BLaER1 treated with 17β-estradiol and CSF1 and Interleukin-3, amounts not matched to agents 10 nM and 100 nM (cell line): Measurements from ENCODE around the gene PRKG1.

Experiments
- H3K27ac ChIP-seq, 11 experiments: shearing (Covaris generic); formaldehyde crosslinking; 2 replicates each; pipeline ENCODE4 v1.8.1; 2022
- H3K27me3 ChIP-seq, 11 experiments: shearing (Covaris generic); formaldehyde crosslinking; 2 replicates each; pipeline ENCODE4 v1.8.1; 2022
- H3K36me3 ChIP-seq, 11 experiments: shearing (Covaris generic); formaldehyde crosslinking; 2 replicates each; pipeline ENCODE4 v1.8.1; 2022
- H3K4me1 ChIP-seq, 10 experiments: shearing (Covaris generic); formaldehyde crosslinking; 2 replicates each; pipeline ENCODE4 v1.8.1; 2022
- H3K4me2 ChIP-seq, 11 experiments: shearing (Covaris generic); formaldehyde crosslinking; 2 replicates each; pipeline ENCODE4 v1.8.1; 2022
- H3K4me3 ChIP-seq, 10 experiments: shearing (Covaris generic); formaldehyde crosslinking; 2 replicates each; pipeline ENCODE4 v1.8.1; 2022
- H3K9ac ChIP-seq, 11 experiments: shearing (Covaris generic); formaldehyde crosslinking; 2 replicates each; pipeline ENCODE4 v1.8.1; 2022
- H3K9me3 ChIP-seq, 11 experiments: shearing (Covaris generic); formaldehyde crosslinking; replicated peaks in 1 of 11; 2 replicates each; pipeline ENCODE4 v1.8.1; 2022
- H4K20me1 ChIP-seq, 11 experiments: shearing (Covaris generic); formaldehyde crosslinking; 2 replicates each; pipeline ENCODE4 v1.8.1; 2022
- Cebpa-rat ChIP-seq, 11 experiments: shearing (Covaris generic); IDR thresholded peaks; 2 replicates each; pipeline ENCODE4 v1.8.1; 2022

The PRKG1 gene

GRCh38 chr10:51804866-51805265, 730.6 kb downstream of the PRKG1 start:
- Histone ChIP-seq H3K9me3 (no peaks in the 10 kb centered on the region), H3K4me1 (no peaks in the 10 kb centered on the region), H4K20me1 (no peaks in the 10 kb centered on the region), H3K36me3 (no peaks in the 10 kb centered on the region), H3K27ac (no peak overlapping the region), H3K4me2 (no peak overlapping the region), H3K9ac (no peak overlapping the region), H3K27me3 (no peaks in the 10 kb centered on the region), H3K4me3 (no peak overlapping the region)
- TF ChIP-seq Cebpa-rat (IDR thresholded peaks at IDR 0.05), result no peak

GRCh38 chr10:51806079-51806835, 732.0 kb downstream of the PRKG1 start:
- H3K27me3 ChIP-seq, result no peaks in the 10 kb centered on the region
- H3K9ac ChIP-seq, result no peak overlapping the region
- H3K27ac ChIP-seq, result no peak overlapping the region

GRCh38 chr10:51808187-51808586, 733.9 kb downstream of the PRKG1 start:
- no peaks in the 10 kb centered on the region for H3K36me3 ChIP-seq
- no peaks in the 10 kb centered on the region for H4K20me1 ChIP-seq
- H3K27me3 ChIP-seq, result no peaks in the 10 kb centered on the region
- no peak overlapping the region for H3K9ac ChIP-seq
- H3K27ac ChIP-seq, result no peak overlapping the region
- H3K4me1 ChIP-seq, result no peaks in the 10 kb centered on the region
- no peaks in the 10 kb centered on the region for H3K9me3 ChIP-seq
- TF ChIP-seq Cebpa-rat (IDR thresholded peaks at IDR 0.05), result no peak
- H3K4me2 ChIP-seq, result no peak overlapping the region
- H3K4me3 ChIP-seq, result no peak overlapping the region

More at GRCh38 chr10:51806079-51806835, 732.0 kb downstream of the PRKG1 start:
- Histone ChIP-seq H3K9me3 (no peaks in the 10 kb centered on the region), H3K4me3 (no peak overlapping the region), H3K4me2 (no peak overlapping the region), H3K4me1 (no peaks in the 10 kb centered on the region), H3K36me3 (no peaks in the 10 kb centered on the region), H4K20me1 (no peaks in the 10 kb centered on the region)
- no peak for TF ChIP-seq Cebpa-rat (IDR thresholded peaks at IDR 0.05)

- Histone ChIP-seq H3K4me1 (no peaks in the 10 kb centered on the region), H3K4me3 (no peak overlapping the region), H3K9me3 (no peaks in the 10 kb centered on the region), H4K20me1 (no peaks in the 10 kb centered on the region), H3K36me3 (no peaks in the 10 kb centered on the region), H3K27me3 (no peaks in the 10 kb centered on the region), H3K9ac (no peak overlapping the region), H3K4me2 (no peak overlapping the region), H3K27ac (no peak overlapping the region)
- TF ChIP-seq Cebpa-rat (IDR thresholded peaks at IDR 0.05), result no peak
These were observed 741.4 kb downstream of the PRKG1 start for GRCh38 chr10:51815723-51816122.

DNA sequence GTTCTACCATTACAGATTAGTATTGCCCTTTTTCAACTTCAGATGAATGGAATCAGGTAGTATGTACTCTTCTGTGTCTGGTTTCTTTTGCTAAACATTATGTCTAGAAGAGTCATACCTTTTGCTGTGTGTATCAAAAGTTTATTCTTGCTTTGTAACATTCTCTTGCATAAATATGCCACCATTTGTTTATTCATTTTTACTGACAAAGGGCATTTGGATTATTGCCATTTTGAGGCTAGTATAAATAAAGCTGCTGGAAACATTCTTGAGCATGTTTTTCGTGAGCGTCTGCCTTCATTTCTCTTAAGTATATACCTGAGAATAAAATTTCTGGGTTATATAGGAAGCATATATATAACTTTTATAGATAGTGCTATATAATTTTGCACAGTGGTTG, 746.8 kb downstream of the PRKG1 start:
- Histone ChIP-seq H3K27ac (no peak overlapping the region), H3K36me3 (no peaks in the 10 kb centered on the region), H3K4me1 (no peaks in the 10 kb centered on the region), H3K4me2 (no peak overlapping the region), H3K27me3 (no peaks in the 10 kb centered on the region), H3K4me3 (no peak overlapping the region), H4K20me1 (no peaks in the 10 kb centered on the region), H3K9ac (no peak overlapping the region), H3K9me3 (no peaks in the 10 kb centered on the region)
- TF ChIP-seq Cebpa-rat (IDR thresholded peaks at IDR 0.05), result no peak

- Histone ChIP-seq H3K4me2 (no peak overlapping the region), H3K27ac (no peak overlapping the region), H3K4me3 (no peak overlapping the region), H3K4me1 (no peaks in the 10 kb centered on the region), H3K36me3 (no peaks in the 10 kb centered on the region), H3K9me3 (no peaks in the 10 kb centered on the region), H3K27me3 (no peaks in the 10 kb centered on the region), H4K20me1 (no peaks in the 10 kb centered on the region), H3K9ac (no peak overlapping the region)
- no peak for TF ChIP-seq Cebpa-rat (IDR thresholded peaks at IDR 0.05)
These were observed 747.5 kb downstream of the PRKG1 start for GRCh38 chr10:51821745-51822144.

DNA sequence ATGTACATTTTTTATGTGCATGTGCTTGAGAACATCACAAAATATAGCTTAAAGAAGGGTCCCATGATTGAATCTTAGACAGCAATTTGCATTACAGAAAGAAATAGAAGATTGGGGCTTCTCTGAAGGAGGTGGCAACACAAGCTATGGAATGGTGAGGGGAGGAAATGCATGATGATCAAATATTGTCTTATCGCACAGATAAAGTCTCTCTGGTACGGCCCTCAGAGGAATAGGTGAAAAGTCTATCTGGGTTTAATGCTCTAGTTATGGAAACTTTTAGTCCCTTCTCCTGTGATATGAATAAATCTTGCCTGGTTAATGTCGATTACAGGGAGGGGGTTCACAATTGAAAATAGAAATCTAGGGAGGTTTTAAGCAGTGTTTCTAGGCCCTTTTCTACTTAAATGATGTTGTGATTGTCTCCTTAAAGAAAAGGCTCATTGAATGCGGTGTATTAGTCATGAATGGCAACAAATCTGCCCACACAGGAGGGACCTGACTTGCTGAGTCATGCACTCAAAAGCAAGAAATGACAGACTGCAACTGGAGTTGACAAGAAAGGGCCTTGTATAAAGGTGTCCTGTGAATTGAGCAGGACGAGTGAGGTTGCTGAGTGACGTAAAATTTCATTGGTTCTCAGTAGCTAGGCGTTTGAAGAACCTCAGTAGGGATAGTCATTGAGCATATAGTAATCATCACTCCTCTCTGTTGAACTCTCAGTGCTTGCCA, 758.5 kb downstream of the PRKG1 start:
- Histone ChIP-seq H3K27me3 (no peaks in the 10 kb centered on the region), H3K27ac (no peak overlapping the region; a peak in 1 of 22 replicates), H3K9ac (no peak overlapping the region), H4K20me1 (no peaks in the 10 kb centered on the region), H3K4me2 (peak overlapping the region in 2 of 11 experiments; percentile 18 to 49; a peak in 3 of 22 replicates), H3K4me3 (no peak overlapping the region), H3K4me1 (peaks cover 8 to 19% (median 10%) of the 10 kb centered on the region in 10 experiments), H3K9me3 (peaks cover 0 to 10% (median 7%) of the 10 kb centered on the region in 11 experiments; a peak in 14 of 22 replicates), H3K36me3 (no peaks in the 10 kb centered on the region)
- TF ChIP-seq Cebpa-rat (IDR thresholded peaks at IDR 0.05), result no peak

DNA sequence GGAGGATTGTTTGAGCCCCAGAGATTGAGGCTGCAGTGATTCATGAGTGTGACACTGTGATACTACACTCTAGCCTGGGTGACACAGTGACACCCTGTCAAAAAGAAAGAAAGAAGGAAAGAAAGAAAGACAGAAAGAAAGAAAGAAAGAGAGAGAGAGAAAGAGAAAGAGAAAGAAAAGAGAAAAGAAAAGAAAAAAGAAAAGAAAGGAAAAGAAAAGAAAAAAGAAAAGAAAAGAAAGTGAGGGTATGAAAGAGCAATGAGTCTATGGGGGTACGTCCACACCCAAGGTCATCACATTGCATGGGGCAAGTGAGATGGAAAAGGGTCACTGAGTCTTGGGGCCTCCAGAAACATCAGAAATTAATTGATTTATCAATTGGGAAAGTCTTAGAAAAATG, 760.3 kb downstream of the PRKG1 start:
- Histone ChIP-seq H3K36me3 (no peaks in the 10 kb centered on the region), H3K9ac (no peak overlapping the region), H3K27me3 (no peaks in the 10 kb centered on the region), H4K20me1 (no peaks in the 10 kb centered on the region), H3K9me3 (peaks cover 0 to 10% (median 7%) of the 10 kb centered on the region in 11 experiments; a peak in 14 of 22 replicates), H3K4me1 (peaks cover 14 to 35% (median 25%) of the 10 kb centered on the region in 10 experiments), H3K4me2 (peak overlapping the region in 8 of 11 experiments; percentile 13 to 62 (median 46); a peak in 13 of 22 replicates), H3K4me3 (no peak overlapping the region), H3K27ac (peak overlapping the region in 1 of 11 experiments; percentile 3; a peak in 1 of 22 replicates)
- no peak for TF ChIP-seq Cebpa-rat (IDR thresholded peaks at IDR 0.05)

GRCh38 chr10:51838471-51838870, 764.2 kb downstream of the PRKG1 start:
- H3K27me3 ChIP-seq, result no peaks in the 10 kb centered on the region
- H3K4me2 ChIP-seq, result peak overlapping the region; percentile 9 to 72 (median 49); a peak in 19 of 22 replicates
- no peak overlapping the region for H3K27ac ChIP-seq
- no peak overlapping the region for H3K4me3 ChIP-seq
- peaks cover 14 to 36% (median 23%) of the 10 kb centered on the region in 10 experiments for H3K4me1 ChIP-seq
- no peak overlapping the region for H3K9ac ChIP-seq
- H4K20me1 ChIP-seq, result no peaks in the 10 kb centered on the region
- H3K9me3 ChIP-seq, result peaks cover 0 to 10% (median 7%) of the 10 kb centered on the region in 11 experiments; a peak in 14 of 22 replicates
- no peaks in the 10 kb centered on the region for H3K36me3 ChIP-seq
- no peak for TF ChIP-seq Cebpa-rat (IDR thresholded peaks at IDR 0.05)
